HUES64 (cell line): ENCODE measurements around the gene MS4A8.
A peak's percentile ranks its signal among the peaks of the same experiment; 100 is the strongest.
"Not testable (repeated sequence)": the region's sequence is repeated elsewhere in the genome, so short reads cannot be mapped to it uniquely, and the experiment has no call there.

Source experiments
- H3K27ac ChIP-seq: 2 replicates; pipeline ENCODE4 v1.7.0; 2013; ENCODE audit warnings: low read depth, low read length, inconsistent platforms
- H3K27me3 ChIP-seq: 2 replicates; pipeline ENCODE4 v1.6.1; 2013; ENCODE audit warnings: mild to moderate bottlenecking, low read length; ENCODE audit not compliant: insufficient read depth
- H3K36me3 ChIP-seq: 2 replicates; pipeline ENCODE4 v1.6.1; 2013; ENCODE audit warnings: mild to moderate bottlenecking, low read length; ENCODE audit not compliant: insufficient read depth
- H3K4me1 ChIP-seq: 2 replicates; pipeline ENCODE4 v1.6.1; 2013; ENCODE audit warnings: mild to moderate bottlenecking, low read length, moderate library complexity; ENCODE audit not compliant: insufficient read depth
- H3K4me3 ChIP-seq: 2 replicates; pipeline ENCODE4 v1.5.1; 2013; ENCODE audit warnings: mild to moderate bottlenecking, low read length, moderate library complexity
- H3K9ac ChIP-seq: 2 replicates; pipeline ENCODE4 v1.6.1; 2013; ENCODE audit warnings: mild to moderate bottlenecking, low read depth, low read length
- H3K9me3 ChIP-seq: 2 replicates; pipeline ENCODE4 v1.6.1; 2013; ENCODE audit warnings: low read depth, low read length; ENCODE audit not compliant: insufficient read depth
- WGBS: fragments of 150-250, 120-280 bp; methylation state at CpG from one replicate; pipeline ENCODE4 v1.1.7; 2013; ENCODE audit warnings: missing lambda C conversion rate; 5-methylcytosine and 5-hydroxymethylcytosine counted together

Gene MS4A8

GRCh38 chr11:60701469-60701818 lies 2.0 kb downstream of the MS4A8 start:
- peak overlapping the region; percentile 29; the same call in 1 of the 2 replicates for H3K9ac ChIP-seq
- no peak overlapping the region for H3K4me3 ChIP-seq
- H3K36me3 ChIP-seq = no peaks in the 10 kb centered on the region
- no peaks in the 10 kb centered on the region for H3K27me3 ChIP-seq
- 82% methylated on average over 3 of the region's 4 CpGs for WGBS
- H3K4me1 ChIP-seq = peaks cover 5% of the 10 kb centered on the region; the same call in 1 of the 2 replicates
- no peak overlapping the region for H3K27ac ChIP-seq
- H3K9me3 ChIP-seq = no peaks in the 10 kb centered on the region

DNA sequence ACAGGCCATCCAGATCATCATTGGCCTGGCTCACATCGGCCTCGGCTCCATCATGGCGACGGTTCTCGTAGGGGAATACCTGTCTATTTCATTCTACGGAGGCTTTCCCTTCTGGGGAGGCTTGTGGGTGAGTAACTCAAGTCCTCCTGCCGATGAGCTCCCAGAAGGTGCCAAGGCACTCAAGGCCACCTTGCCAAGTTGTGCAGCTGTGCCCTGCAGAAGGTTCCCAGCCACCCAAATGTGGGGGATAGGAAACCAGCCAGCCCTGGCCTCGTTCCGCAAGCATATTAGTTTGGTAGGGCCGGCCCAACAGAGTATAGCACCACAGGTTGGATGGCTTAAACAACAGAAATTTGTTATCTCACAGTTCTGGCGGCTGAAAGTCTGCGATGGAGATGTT lies 4.0 kb downstream of the MS4A8 start:
- no peak overlapping the region for H3K9ac ChIP-seq
- H3K4me3 ChIP-seq = no peak overlapping the region
- no peaks in the 10 kb centered on the region for H3K9me3 ChIP-seq
- H3K4me1 ChIP-seq = peaks cover 5% of the 10 kb centered on the region; the same call in 1 of the 2 replicates
- 95% methylated on average over 12 of the region's 12 CpGs for WGBS
- H3K36me3 ChIP-seq = no peaks in the 10 kb centered on the region
- no peak overlapping the region for H3K27ac ChIP-seq
- no peaks in the 10 kb centered on the region for H3K27me3 ChIP-seq

- Histone ChIP-seq H3K4me3 (no peak overlapping the region), H3K27ac (no peak overlapping the region), H3K36me3 (no peaks in the 10 kb centered on the region), H3K9ac (no peak overlapping the region), H3K27me3 (no peaks in the 10 kb centered on the region; the same call in 1 of the 2 replicates), H3K4me1 (peaks cover 2% of the 10 kb centered on the region; the same call in 1 of the 2 replicates), H3K9me3 (no peaks in the 10 kb centered on the region)
- WGBS = 96% methylated on average over 4 of the region's 5 CpGs
These were observed 6.5 kb downstream of the MS4A8 start for GRCh38 chr11:60705895-60706294.

DNA sequence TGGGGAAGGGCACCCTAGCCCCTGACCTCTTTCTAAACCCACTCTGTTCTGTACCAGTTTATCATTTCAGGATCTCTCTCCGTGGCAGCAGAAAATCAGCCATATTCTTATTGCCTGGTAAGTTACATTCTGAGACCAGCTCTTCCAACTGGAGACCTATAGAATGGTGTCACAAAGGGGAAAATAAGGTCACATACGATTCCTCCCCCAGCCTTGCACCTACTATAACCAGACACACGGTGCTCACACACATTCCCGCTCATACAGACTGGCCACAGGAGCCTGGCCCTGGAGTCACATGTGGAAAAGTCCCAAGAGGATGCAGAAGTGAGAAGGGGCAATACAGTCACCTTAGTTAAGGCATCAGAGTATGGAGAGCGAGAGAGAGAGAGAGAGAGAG lies 7.5 kb downstream of the MS4A8 start:
- no peaks in the 10 kb centered on the region for H3K4me1 ChIP-seq
- 93% methylated on average over 5 of the region's 5 CpGs for WGBS
- no peaks in the 10 kb centered on the region for H3K9me3 ChIP-seq
- no peaks in the 10 kb centered on the region; the same call in 1 of the 2 replicates for H3K27me3 ChIP-seq
- H3K36me3 ChIP-seq = no peaks in the 10 kb centered on the region
- H3K27ac ChIP-seq = no peak overlapping the region
- no peak overlapping the region for H3K9ac ChIP-seq
- H3K4me3 ChIP-seq = no peak overlapping the region

DNA sequence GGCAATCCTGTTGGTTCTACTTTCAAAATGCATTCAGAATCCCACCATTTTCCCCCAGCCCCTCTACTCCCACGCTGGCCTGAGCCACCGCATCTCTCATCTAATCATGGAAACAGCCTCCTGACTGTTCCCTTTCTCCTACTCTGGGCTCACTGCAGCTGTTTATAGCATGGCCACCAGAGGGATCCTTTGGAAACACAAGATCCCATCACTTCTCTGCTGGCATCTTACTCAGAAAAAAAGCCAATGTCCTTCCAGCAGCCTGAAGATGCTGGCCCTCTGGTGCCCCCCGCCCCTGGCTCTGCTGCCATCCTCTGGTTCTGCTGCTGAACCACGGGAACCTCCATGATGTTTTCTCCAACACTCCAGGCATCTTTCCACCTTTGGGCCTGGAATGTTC lies 11.1 kb downstream of the MS4A8 start:
- Histone ChIP-seq H3K27me3 (no peaks in the 10 kb centered on the region; the same call in 1 of the 2 replicates), H3K36me3 (no peaks in the 10 kb centered on the region), H3K4me1 (no peaks in the 10 kb centered on the region), H3K9ac (no peak overlapping the region), H3K9me3 (no peaks in the 10 kb centered on the region), H3K4me3 (no peak overlapping the region), H3K27ac (no peak overlapping the region)
- WGBS = 69% methylated on average over 4 of the region's 4 CpGs

GRCh38 chr11:60711276-60711675 lies 11.9 kb downstream of the MS4A8 start:
- WGBS = 96% methylated on average over 4 of the region's 4 CpGs
- no peaks in the 10 kb centered on the region; the same call in 1 of the 2 replicates for H3K27me3 ChIP-seq
- no peaks in the 10 kb centered on the region for H3K9me3 ChIP-seq
- no peak overlapping the region for H3K4me3 ChIP-seq
- no peak overlapping the region for H3K9ac ChIP-seq
- no peak overlapping the region for H3K27ac ChIP-seq
- H3K36me3 ChIP-seq = no peaks in the 10 kb centered on the region
- no peaks in the 10 kb centered on the region for H3K4me1 ChIP-seq

- H3K9ac ChIP-seq, H3K36me3 ChIP-seq, H3K27ac ChIP-seq, H3K27me3 ChIP-seq, H3K9me3 ChIP-seq, H3K4me3 ChIP-seq, H3K4me1 ChIP-seq: not testable (repeated sequence)
- WGBS = 87% methylated on average over 5 of the region's 6 CpGs
These were observed 14.0 kb downstream of the MS4A8 start for GRCh38 chr11:60713423-60713822.

DNA sequence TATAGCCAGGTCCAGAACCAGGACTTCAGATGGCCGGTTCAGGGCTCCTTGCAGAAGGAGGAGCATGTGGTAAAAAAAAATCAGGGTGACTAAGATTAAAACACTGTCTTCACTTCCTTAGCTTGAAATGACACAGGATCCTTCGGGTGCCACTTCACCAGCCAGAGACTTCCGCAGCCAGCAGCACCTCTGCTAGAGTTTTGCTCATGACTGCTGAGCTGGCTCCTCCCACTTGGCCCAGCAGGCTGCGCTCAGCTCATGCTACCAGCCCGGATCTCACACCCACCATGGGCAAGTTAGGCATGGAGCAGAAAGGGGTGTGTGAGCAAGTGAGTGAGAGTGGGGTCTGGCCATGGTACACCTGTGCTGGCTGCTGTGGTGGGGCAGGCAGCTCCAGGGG lies 18.5 kb downstream of the MS4A8 start:
- Histone ChIP-seq H3K4me1 (no peaks in the 10 kb centered on the region), H3K9ac (no peak overlapping the region)
- 93% methylated on average over 5 of the region's 5 CpGs for WGBS

DNA sequence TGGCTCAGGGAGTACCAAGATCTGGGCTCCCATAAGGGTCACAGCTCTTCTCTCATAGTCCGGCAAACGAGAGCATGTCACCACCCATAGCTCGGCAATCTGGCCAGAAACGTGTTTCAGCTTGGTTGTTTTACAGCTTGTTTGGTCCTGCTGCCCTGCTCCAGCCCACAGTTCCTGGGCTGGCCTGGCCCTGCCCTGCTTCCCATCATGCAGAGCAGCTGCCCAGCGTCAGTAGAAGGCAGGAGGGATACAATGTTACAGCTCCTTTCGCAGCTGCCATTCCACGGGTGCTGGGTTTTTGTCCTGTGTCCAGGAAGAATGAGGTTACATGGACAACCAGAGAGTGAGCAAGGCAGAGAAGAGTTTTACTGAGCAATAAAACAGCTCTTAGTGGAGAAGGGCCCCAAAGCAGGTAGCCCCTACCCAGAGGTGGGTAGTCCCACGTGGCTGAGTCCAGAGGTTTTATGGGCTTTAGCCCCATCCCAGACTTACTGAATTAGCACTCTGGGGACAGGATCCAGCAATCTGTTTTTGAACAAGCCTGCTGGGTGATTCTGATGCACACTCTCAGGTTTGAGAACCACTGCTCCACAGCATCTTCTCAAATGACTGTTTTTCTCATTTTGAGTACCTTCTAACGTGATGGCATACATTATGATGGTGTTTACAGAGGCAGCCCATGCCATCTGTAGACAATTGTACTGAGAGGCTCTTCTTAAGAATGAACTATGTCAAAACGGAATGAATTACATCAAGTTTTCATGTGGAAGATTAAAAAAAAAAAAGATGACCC lies 19.3 kb downstream of the MS4A8 start:
- Histone ChIP-seq H3K9me3 (peaks cover 21% of the 10 kb centered on the region), H3K27ac (no peak overlapping the region), H3K4me1 (no peaks in the 10 kb centered on the region), H3K36me3 (no peaks in the 10 kb centered on the region), H3K4me3 (no peak overlapping the region), H3K27me3 (no peaks in the 10 kb centered on the region), H3K9ac (no peak overlapping the region)
- 92% methylated on average over 10 of the region's 10 CpGs for WGBS

More for the DNA sequence above, 18.5 kb downstream of the MS4A8 start:
- Histone ChIP-seq H3K27ac (no peak overlapping the region), H3K9me3 (peaks cover 21% of the 10 kb centered on the region), H3K4me3 (no peak overlapping the region), H3K27me3 (no peaks in the 10 kb centered on the region), H3K36me3 (no peaks in the 10 kb centered on the region)

DNA sequence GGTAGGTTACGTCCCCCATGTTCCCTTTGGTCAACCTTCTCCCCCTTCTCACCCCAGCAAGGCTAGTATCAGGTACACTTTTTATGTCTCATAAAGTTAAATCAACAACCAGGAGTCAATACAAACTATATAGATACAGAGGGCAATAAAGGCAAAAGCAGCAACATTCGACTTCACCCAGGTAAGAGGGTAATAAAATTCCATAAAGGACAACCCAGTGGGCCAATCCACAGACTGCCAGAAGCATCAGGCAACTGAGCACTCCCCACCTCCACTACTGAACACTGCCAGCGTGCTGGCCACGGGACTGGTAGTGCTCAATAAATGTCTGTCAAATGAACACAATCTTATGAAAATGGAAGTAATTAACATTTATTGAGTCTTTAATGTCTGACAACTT lies 20.0 kb downstream of the MS4A8 start:
- Histone ChIP-seq H3K9ac (no peak overlapping the region), H3K4me3 (no peak overlapping the region), H3K9me3 (peaks cover 21% of the 10 kb centered on the region), H3K27ac (no peak overlapping the region), H3K36me3 (no peaks in the 10 kb centered on the region), H3K27me3 (no peaks in the 10 kb centered on the region), H3K4me1 (no peaks in the 10 kb centered on the region)
- WGBS = 89% methylated on average over 4 of the region's 4 CpGs

- Histone ChIP-seq H3K4me1 (no peaks in the 10 kb centered on the region), H3K9me3 (peaks cover 21% of the 10 kb centered on the region), H3K9ac (no peak overlapping the region), H3K4me3 (no peak overlapping the region), H3K27ac (no peak overlapping the region), H3K36me3 (no peaks in the 10 kb centered on the region), H3K27me3 (no peaks in the 10 kb centered on the region)
- 80% methylated on average over 6 of the region's 6 CpGs for WGBS
These were observed 21.0 kb downstream of the MS4A8 start for GRCh38 chr11:60720460-60720859.
